K562 (cell line): ENCODE measurements around the gene XPR1. TPM values are rescaled to one million over a fixed set of nuclear protein-coding genes. Genes with fewer than 3 reads are reported as not detected.

Experiments
- FOSL1 ChIP-seq: fragments of 200-800 bp; sonication (Bioruptor generic); conservative IDR thresholded peaks from 2 replicates; pipeline ENCODE4 v1.6.1; 2016; ENCODE audit warnings: missing genetic modification characterization, missing compliant biosample characterization
- FOXA3 ChIP-seq, 2 experiments: fragments of 450-650 bp in 1 of 2; sonication (generic) in 1 of 2; formaldehyde crosslinking; IDR thresholded peaks in 1 of 2; conservative IDR thresholded peaks in 1 of 2; 2 replicates each; pipeline versions ENCODE4 v1.4.0 to v1.8.0; 2020 to 2022; ENCODE audit warnings: mild to moderate bottlenecking in 2 of 2, missing genetic modification reagents in 1 of 2
- HMG20A ChIP-seq: fragments of 450-650 bp; formaldehyde crosslinking; conservative IDR thresholded peaks from 2 replicates; pipeline ENCODE4 v1.4.0; 2020; ENCODE audit warnings: mild to moderate bottlenecking, mixed read lengths
- NR2F6 ChIP-seq: fragments of 450-650 bp; formaldehyde crosslinking; IDR thresholded peaks from 2 replicates; pipeline ENCODE4 v1.4.0; 2020; ENCODE audit warnings: mild to moderate bottlenecking
- RAD21 ChIP-seq, 2 experiments: fragments of 250-450 bp in 1 of 2; fragments of 450-650 bp in 1 of 2; sonication (Bioruptor Pico) in 1 of 2; formaldehyde crosslinking in 1 of 2; IDR thresholded peaks in 1 of 2; conservative IDR thresholded peaks in 1 of 2; 2 replicates each; pipeline versions ENCODE4 v1.4.0 to v1.8.0; 2020 to 2022; ENCODE audit warnings: mild to moderate bottlenecking in 2 of 2, moderate library complexity in 1 of 2
- SRSF7 ChIP-seq: fragments of 200-400 bp; formaldehyde crosslinking; optimal IDR thresholded peaks from 2 replicates; pipeline ENCODE3; 2017; ENCODE audit warnings: mild to moderate bottlenecking, low read depth, low read length
- ZBTB17 ChIP-seq: fragments of 450-650 bp; formaldehyde crosslinking; IDR thresholded peaks from 2 replicates; pipeline ENCODE4 v1.4.0; 2020; ENCODE audit warnings: mild to moderate bottlenecking
- ZKSCAN8 ChIP-seq: fragments of 200-800 bp; sonication (Bioruptor generic); IDR thresholded peaks from 2 replicates; pipeline ENCODE4 v1.6.1; 2016; ENCODE audit warnings: missing genetic modification characterization, missing compliant biosample characterization
- ZNF785 ChIP-seq: fragments of 250-450 bp; sonication (Bioruptor Pico); IDR thresholded peaks from 2 replicates; pipeline ENCODE4 v1.4.0; 2020; ENCODE audit warnings: mild to moderate bottlenecking
- polyA plus RNA-seq, 8 experiments: library from polyadenylated mRNA; depleted of rRNA in 4 of 8; stranded (reverse) in 5 of 8; unstranded in 3 of 8; fragments of >200 nt; fragmentation: Nextera tagmentation in 2 of 8; fragmentation: Illumina TruSeq in 1 of 8; extraction: Ambion mirVana in 2 of 8; extraction: Trizol in 1 of 8; gene quantifications; 2 replicates each; pipeline versions ENCODE4 v1.2.1 to v1.2.3, GENCODE V29; 2011 to 2014; ENCODE audit warnings: inconsistent platforms in 1 of 8, missing spikeins in 1 of 8
- total RNA-seq, 7 experiments: library from RNA; depleted of rRNA in 6 of 7; stranded (reverse); fragments of >200 nt in 6 of 7; fragmentation: Illumina TruSeq in 2 of 7; extraction: Trizol in 2 of 7; gene quantifications; 2 replicates each; pipeline versions ENCODE4 v1.2.1 to v1.2.3, GENCODE V29; 2011 to 2021; ENCODE audit warnings: low replicate concordance in 1 of 7
- TF ChIP-seq, protein P1 (sequence below), 3 experiments: fragments of 200-800 bp in 1 of 3; sonication (Bioruptor generic) in 1 of 3; sonication (generic) in 1 of 3; formaldehyde crosslinking in 1 of 3; IDR thresholded peaks; 2 replicates each; pipeline versions ENCODE4 v1.6.1 to v1.8.0; 2016 to 2022; ENCODE audit warnings: mild to moderate bottlenecking in 2 of 3, missing compliant biosample characterization in 2 of 3, missing genetic modification characterization in 2 of 3, missing genetic modification reagents in 1 of 3
- TF ChIP-seq, protein P2 (sequence below): sonication (generic); formaldehyde crosslinking; IDR thresholded peaks from 2 replicates; pipeline ENCODE4 v1.8.1; 2023; ENCODE audit warnings: mild to moderate bottlenecking, missing genetic modification reagents
- TF ChIP-seq, protein P3 (sequence below): conservative IDR thresholded peaks from 2 replicates; pipeline ENCODE4 v1.6.1; 2011; ENCODE audit warnings: low read depth, mild to moderate bottlenecking, low read length; ENCODE audit not compliant: control insufficient read depth
- TF ChIP-seq, protein P4 (sequence below): IDR thresholded peaks from 2 replicates; pipeline ENCODE4 v1.6.1; 2011; ENCODE audit not compliant: insufficient read length; ENCODE audit errors: extremely low read depth
- TF ChIP-seq, protein P5 (sequence below): fragments of 250-450 bp; sonication (Bioruptor Pico); IDR thresholded peaks from 2 replicates; pipeline ENCODE4 v1.4.0; 2020
- TF ChIP-seq, protein P6 (sequence below): fragments of 250-450 bp; sonication (Bioruptor Pico); IDR thresholded peaks from 2 replicates; pipeline ENCODE4 v1.5.0; 2020; ENCODE audit warnings: mild to moderate bottlenecking

XPR1 gene
- total and polyA plus RNA-seq, 9 of the 15 experiments (the other 6 are each of a cell fraction or from before 2014, with no cell fraction given), result 3.0 to 66.2 (median 38.6) TPM

DNA sequence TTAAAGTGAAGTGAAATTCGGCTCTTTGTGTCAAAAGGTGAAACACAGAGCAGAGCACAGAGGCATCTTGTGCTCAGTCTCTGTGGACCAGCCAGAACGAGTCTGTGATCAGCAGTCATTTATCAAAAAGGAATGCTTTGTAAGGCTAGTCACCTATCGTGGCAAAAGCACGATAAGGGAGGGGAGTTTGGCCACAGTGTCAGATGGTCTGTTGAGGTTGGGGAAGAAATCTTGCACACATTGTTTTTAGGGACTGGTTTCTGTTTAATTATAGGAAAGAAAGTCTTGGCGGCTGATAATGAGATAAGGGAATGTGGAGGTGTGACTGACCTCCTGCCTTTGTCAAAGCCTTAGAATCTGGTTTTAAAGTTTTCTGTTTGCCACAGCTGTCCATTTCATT, 222.6 kb downstream of the XPR1 start (continued):
- TF ChIP-seq, protein P1, sequence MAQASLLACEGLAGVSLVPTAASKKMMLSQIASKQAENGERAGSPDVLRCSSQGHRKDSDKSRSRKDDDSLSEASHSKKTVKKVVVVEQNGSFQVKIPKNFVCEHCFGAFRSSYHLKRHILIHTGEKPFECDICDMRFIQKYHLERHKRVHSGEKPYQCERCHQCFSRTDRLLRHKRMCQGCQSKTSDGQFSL (CRISPR knock-in tag; IDR thresholded peaks at IDR 0.05), result no peak
- TF ChIP-seq, protein P1 (tag; IDR thresholded peaks at IDR 0.05), result no peak
- TF ChIP-seq NR2F6 (CRISPR knock-in tag), result no peak
- no peak for TF ChIP-seq ZBTB17 (CRISPR knock-in tag)
- TF ChIP-seq ZNF785 (CRISPR knock-in tag), result no peak
- TF ChIP-seq, protein P2, sequence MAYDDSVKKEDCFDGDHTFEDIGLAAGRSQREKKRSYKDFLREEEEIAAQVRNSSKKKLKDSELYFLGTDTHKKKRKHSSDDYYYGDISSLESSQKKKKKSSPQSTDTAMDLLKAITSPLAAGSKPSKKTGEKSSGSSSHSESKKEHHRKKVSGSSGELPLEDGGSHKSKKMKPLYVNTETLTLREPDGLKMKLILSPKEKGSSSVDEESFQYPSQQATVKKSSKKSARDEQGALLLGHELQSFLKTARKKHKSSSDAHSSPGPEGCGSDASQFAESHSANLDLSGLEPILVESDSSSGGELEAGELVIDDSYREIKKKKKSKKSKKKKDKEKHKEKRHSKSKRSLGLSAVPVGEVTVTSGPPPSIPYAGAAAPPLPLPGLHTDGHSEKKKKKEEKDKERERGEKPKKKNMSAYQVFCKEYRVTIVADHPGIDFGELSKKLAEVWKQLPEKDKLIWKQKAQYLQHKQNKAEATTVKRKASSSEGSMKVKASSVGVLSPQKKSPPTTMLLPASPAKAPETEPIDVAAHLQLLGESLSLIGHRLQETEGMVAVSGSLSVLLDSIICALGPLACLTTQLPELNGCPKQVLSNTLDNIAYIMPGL, result no peak
- TF ChIP-seq, protein P3, sequence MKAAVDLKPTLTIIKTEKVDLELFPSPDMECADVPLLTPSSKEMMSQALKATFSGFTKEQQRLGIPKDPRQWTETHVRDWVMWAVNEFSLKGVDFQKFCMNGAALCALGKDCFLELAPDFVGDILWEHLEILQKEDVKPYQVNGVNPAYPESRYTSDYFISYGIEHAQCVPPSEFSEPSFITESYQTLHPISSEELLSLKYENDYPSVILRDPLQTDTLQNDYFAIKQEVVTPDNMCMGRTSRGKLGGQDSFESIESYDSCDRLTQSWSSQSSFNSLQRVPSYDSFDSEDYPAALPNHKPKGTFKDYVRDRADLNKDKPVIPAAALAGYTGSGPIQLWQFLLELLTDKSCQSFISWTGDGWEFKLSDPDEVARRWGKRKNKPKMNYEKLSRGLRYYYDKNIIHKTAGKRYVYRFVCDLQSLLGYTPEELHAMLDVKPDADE, result no peak
- TF ChIP-seq FOSL1, result peak; percentile 52
- no peak for TF ChIP-seq SRSF7
- peak; percentile 2 to 12; a peak in 1 of 4 replicates for TF ChIP-seq RAD21 (CRISPR knock-in tag; conservative IDR thresholded peaks at IDR 0.05 in 1 of 2, IDR thresholded peaks at IDR 0.05 in 1 of 2)
- TF ChIP-seq FOXA3 (CRISPR knock-in tag; conservative IDR thresholded peaks at IDR 0.05 in 1 of 2, IDR thresholded peaks at IDR 0.05 in 1 of 2), result no peak
- TF ChIP-seq, protein P4, sequence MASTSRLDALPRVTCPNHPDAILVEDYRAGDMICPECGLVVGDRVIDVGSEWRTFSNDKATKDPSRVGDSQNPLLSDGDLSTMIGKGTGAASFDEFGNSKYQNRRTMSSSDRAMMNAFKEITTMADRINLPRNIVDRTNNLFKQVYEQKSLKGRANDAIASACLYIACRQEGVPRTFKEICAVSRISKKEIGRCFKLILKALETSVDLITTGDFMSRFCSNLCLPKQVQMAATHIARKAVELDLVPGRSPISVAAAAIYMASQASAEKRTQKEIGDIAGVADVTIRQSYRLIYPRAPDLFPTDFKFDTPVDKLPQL, result no peak
- TF ChIP-seq, protein P5, sequence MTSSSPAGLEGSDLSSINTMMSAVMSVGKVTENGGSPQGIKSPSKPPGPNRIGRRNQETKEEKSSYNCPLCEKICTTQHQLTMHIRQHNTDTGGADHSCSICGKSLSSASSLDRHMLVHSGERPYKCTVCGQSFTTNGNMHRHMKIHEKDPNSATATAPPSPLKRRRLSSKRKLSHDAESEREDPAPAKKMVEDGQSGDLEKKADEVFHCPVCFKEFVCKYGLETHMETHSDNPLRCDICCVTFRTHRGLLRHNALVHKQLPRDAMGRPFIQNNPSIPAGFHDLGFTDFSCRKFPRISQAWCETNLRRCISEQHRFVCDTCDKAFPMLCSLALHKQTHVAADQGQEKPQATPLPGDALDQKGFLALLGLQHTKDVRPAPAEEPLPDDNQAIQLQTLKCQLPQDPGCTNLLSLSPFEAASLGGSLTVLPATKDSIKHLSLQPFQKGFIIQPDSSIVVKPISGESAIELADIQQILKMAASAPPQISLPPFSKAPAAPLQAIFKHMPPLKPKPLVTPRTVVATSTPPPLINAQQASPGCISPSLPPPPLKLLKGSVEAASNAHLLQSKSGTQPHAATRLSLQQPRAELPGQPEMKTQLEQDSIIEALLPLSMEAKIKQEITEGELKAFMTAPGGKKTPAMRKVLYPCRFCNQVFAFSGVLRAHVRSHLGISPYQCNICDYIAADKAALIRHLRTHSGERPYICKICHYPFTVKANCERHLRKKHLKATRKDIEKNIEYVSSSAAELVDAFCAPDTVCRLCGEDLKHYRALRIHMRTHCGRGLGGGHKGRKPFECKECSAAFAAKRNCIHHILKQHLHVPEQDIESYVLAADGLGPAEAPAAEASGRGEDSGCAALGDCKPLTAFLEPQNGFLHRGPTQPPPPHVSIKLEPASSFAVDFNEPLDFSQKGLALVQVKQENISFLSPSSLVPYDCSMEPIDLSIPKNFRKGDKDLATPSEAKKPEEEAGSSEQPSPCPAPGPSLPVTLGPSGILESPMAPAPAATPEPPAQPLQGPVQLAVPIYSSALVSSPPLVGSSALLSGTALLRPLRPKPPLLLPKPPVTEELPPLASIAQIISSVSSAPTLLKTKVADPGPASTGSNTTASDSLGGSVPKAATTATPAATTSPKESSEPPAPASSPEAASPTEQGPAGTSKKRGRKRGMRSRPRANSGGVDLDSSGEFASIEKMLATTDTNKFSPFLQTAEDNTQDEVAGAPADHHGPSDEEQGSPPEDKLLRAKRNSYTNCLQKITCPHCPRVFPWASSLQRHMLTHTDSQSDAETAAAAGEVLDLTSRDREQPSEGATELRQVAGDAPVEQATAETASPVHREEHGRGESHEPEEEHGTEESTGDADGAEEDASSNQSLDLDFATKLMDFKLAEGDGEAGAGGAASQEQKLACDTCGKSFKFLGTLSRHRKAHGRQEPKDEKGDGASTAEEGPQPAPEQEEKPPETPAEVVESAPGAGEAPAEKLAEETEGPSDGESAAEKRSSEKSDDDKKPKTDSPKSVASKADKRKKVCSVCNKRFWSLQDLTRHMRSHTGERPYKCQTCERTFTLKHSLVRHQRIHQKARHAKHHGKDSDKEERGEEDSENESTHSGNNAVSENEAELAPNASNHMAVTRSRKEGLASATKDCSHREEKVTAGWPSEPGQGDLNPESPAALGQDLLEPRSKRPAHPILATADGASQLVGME (CRISPR knock-in tag), result no peak
- no peak for TF ChIP-seq ZKSCAN8
- no peak for TF ChIP-seq HMG20A (CRISPR knock-in tag)
- TF ChIP-seq, protein P6, sequence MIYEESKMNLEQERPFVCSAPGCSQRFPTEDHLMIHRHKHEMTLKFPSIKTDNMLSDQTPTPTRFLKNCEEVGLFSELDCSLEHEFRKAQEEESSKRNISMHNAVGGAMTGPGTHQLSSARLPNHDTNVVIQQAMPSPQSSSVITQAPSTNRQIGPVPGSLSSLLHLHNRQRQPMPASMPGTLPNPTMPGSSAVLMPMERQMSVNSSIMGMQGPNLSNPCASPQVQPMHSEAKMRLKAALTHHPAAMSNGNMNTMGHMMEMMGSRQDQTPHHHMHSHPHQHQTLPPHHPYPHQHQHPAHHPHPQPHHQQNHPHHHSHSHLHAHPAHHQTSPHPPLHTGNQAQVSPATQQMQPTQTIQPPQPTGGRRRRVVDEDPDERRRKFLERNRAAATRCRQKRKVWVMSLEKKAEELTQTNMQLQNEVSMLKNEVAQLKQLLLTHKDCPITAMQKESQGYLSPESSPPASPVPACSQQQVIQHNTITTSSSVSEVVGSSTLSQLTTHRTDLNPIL, result no peak
